Stimulated activated CD8-positive, alpha-beta memory T cell treated with anti-CD3 and anti-CD28 coated beads, Interleukin-4, amount 100 ng/mL, for 1 hour (primary cell): ENCODE data around the gene DNAJB1.
"Not testable (repeated sequence)": the region's sequence is repeated elsewhere in the genome, so short reads cannot be mapped to it uniquely, and the experiment has no call there.

ENCODE experiments used
- DNase-seq, 2 donors: peaks; one replicate each; pipeline ENCODE4 v3.0.0-alpha.2; 2020; ENCODE audit warnings: low read depth in 2 of 2, low spot score in 1 of 2

DNAJB1 gene

GRCh38 chr19:14517840-14518505 is at the start of gene DNAJB1:
DNAJB1 (minus strand) TSS chr19:14518397; CDS start chr19:14518349, 48 bp downstream.
- DNase-seq, result peak; percentile 32 to 47

DNA sequence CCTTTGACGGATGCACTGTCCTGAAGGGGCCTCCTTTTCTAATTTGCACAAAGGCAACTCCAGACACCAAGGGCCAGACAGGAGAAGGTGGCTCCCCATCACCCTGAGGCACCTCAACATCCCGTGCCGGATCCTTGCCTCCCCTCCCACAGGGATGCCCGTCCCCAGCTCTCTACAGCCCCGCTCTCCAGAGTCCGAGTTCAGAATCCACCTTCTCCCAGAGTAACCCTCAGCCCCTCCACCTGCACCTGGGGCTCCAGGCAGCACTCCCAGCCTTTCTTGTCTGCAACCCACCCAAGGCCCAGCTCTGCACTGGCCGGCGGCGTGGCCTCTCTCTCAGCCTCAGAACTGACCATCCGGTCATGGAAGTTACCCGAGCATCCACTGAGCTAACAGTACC is 48.9 kb upstream of the DNAJB1 start:
- no peak for DNase-seq

GRCh38 chr19:14566712-14567077 is 48.5 kb upstream of the DNAJB1 start:
- no peak for DNase-seq

DNA sequence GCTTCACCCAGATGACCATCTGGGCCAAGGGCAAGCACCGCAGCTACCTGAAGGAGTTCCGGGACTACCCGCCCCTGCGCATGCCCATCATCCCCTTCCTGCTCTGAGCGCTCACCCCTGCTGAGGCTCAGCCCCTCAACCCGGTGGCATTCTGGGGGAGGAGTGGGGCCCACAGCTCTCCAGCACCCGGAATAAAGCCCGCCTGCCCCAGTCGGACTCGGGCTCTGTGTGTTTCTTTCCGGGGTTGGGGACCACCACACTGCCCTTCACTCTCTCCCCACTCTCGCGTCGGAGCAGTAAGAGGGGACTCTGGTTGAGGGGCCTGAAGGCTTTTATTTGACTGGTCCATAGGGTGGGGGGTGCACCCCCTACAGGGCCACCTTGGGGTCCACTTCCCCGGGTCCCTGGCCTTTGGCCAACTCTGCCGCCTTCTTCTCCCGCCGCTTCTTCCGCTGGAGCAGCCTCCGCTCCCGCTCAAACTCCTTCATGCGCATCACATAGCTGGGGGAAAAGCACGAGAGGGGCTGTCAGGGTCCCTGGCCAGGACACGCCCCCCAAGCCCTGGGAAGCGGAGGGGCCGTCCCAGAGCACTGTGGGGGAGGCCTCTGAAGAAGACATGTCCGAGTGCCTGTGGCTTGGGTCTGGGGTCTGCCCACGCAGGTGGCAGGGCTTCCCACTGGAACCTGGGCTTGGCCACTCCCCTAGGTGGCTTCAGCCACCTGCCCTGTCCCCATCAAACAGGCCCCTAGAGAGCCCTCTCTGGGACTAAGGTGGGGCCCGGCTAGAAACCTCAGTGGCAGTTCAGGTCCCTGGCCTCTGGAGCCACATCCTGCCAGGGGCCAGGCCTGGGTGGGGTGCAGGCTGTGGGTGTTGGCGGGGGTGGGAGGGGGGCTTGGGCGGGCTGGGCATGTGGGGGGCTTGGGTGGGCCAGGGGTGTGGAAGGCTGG is 47.8 kb upstream of the DNAJB1 start:
- no peak for DNase-seq

GRCh38 chr19:14565298-14565679 is 47.1 kb upstream of the DNAJB1 start:
- DNase-seq, result no peak

DNA sequence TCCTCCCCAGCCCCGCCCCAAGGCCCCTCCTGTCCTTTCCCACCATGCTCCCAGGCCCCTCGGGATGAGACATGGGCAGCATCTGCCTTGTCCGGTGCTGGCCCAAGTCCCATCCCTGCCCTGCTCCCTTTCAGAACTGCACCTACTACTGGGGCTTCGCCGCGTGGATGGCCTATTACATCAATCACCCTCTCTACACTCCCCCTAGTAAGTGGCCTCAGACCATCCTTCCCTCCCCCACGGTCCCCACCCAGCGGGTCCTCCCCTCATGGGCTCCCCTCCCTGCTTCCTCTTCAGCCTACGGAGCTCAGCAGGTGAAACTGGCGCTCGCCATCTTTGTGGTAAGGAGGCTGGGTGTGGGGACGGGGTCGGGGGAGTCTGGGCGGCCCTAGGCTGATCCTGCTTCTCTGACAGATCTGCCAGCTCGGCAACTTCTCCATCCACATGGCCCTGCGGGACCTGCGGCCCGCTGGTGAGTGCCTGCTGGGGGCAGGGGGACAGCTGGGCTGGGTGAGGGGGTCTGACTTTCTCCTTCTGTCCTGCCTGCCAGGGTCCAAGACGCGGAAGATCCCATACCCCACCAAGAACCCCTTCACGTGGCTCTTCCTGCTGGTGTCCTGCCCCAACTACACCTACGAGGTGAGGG is 46.6 kb upstream of the DNAJB1 start:
- not testable (repeated sequence) for DNase-seq

- DNase-seq, result no peak
Measured at GRCh38 chr19:14563989-14564651, 45.9 kb upstream of the DNAJB1 start.

GRCh38 chr19:14563590-14563926 is 45.4 kb upstream of the DNAJB1 start:
- DNase-seq, result no peak

- no peak for DNase-seq
Measured at GRCh38 chr19:14562660-14563589, 44.7 kb upstream of the DNAJB1 start.

GRCh38 chr19:14561847-14562351 is 43.7 kb upstream of the DNAJB1 start:
- DNase-seq, result no peak

GRCh38 chr19:14561249-14561648 is 43.1 kb upstream of the DNAJB1 start:
- DNase-seq, result no peak

DNA sequence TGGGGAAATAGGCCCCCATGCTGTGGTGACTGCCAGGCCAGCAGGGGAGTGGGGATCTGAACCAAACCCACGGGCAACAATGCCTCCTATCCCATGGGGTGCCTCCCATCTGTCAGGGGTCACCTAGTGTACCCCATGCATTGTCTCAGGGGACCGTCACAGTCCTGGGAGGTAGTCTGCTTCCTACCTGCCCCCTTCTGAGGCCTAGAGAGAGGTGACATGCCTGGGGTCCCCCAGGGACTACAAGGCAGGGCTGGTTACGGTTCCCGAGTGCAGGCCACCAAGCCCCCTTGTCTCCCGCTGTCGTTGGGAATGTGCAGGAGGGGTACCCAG is 42.5 kb upstream of the DNAJB1 start:
- DNase-seq, result no peak

DNA sequence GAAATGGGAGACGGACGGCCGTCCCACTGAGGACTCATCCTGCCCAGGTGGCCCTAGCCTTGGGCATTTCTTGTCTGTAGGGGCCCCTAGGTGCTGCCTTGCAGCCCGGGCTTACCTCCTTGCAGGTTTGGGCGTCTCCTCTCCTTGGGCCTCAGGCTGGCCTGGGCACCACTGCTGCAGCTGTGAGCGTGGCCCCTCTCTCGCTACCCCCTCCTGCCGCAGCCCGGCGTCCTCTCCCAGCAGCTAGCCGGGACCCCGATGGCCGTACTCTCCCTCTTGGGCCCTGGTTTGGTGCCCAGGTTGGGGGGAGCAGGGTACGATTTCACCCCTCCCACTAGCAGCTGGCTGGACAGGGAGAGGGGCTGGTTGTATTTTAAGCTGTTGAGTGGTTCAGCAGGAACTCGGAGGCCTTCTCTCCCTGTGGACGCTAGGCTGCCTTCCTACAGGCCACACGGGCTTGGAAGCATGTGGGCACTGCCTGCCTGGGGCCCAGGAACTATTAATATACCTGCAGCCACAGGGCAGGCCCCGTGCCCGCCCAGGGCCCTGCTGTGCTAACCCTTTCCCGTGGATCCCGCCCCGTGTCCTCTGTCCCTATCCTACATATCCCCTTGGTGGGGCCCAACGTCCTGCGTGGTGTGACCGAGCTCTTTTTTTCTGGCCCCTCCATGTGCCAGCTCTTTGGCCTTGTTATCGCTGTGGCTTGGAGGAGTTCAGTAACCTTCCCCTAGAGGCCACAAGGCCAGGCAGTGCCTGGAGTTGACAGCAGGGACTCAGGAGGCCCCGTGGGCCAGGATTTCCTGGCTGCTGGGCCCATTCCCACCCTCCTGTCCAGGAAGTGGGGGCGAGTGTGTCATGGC is 41.9 kb upstream of the DNAJB1 start:
- DNase-seq, result no peak

DNA sequence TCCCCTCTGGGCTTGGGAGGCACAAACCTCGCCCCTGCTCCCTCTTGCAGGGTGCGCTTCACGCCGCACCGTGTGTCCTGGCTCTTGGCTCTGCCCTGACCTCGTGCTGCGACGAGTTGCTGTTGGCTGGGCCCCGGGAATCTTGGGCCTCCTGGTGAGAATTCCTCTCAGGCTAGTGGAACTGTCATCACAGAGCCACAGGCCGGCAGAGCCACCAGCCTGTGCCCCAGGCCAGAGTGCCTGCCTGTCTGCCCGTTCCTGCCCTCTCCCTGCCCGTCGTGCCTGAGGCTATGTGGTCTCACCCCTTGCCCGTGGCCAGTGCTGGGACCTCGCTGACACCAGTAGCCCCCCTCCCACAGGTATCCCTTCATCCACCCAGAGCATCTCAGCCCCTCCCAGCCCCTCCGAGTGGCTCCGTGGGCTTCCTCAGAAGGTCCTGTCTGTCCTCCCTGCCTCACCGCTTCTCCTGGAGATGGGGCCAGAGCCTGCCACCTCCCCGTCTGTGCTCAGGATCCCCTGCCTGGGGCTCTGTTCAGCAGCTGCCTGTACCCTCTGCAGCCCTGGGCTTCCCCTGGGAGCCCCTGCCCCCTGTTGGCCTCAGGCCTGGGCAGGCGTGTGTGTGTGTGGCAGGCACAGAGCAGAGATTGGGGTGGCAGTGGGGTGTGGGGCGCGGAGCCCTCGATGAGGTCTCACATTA is 40.3 kb upstream of the DNAJB1 start:
- no peak for DNase-seq

- peak; percentile 45 to 46 for DNase-seq
Measured at GRCh38 chr19:14556662-14557188, 38.5 kb upstream of the DNAJB1 start.

DNA sequence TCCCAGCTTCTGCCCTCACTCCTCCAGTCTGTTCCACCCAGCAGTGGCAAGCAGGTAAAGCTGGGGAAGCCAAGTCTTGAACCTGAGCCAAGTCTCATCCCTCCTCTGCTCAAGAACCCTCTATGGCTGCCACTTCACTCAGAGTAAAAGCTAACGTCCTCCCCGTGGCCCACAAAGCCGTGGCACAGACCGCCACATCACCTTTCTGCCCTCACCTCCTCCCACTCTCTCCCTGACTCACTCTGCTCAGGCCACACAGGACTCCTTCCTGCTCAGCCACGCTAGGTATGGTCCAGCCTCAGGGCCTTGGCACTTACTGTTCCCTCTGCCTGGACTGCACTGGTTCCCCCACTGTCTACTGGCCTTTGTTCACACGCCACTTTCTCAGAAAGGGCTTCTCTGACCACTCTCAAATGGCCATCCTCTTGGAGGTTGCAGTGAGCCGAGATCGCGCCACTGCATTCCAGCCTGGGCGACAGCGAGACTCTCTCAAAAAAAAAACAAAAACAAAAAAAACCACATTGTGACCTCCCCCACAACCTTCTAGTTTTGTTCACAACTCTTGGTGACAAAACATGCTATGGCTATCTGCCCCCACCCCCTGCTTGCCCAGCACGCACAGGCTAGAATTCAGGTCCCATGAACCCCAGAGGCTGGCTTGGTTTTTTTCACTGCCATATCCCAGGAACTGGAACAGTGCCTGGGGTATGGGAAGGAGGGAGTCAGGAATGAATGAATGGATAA is 37.9 kb upstream of the DNAJB1 start:
- DNase-seq, result no peak

- DNase-seq, result no peak
Measured at GRCh38 chr19:14554382-14554812, 36.2 kb upstream of the DNAJB1 start.

- DNase-seq, result no peak
Measured at GRCh38 chr19:14553939-14554243, 35.7 kb upstream of the DNAJB1 start.
